ENCODE data around the gene PAFAH2.

The PAFAH2 gene

GRCh38 chr1:25990702-25991395, 7.0 kb downstream of the PAFAH2 start:
- no peak overlapping the region for H3K4me3 ChIP-seq (ENCODE audit: low read length)
- TF ChIP-seq EZH2phosphoT487 (IDR thresholded peaks at IDR 0.05; ENCODE audit: low read length) (no peak), EZH2 (optimal IDR thresholded peaks at IDR 0.05; ENCODE audit: low read depth, low read length) (no peak)
- TF ChIP-seq, protein P1, sequence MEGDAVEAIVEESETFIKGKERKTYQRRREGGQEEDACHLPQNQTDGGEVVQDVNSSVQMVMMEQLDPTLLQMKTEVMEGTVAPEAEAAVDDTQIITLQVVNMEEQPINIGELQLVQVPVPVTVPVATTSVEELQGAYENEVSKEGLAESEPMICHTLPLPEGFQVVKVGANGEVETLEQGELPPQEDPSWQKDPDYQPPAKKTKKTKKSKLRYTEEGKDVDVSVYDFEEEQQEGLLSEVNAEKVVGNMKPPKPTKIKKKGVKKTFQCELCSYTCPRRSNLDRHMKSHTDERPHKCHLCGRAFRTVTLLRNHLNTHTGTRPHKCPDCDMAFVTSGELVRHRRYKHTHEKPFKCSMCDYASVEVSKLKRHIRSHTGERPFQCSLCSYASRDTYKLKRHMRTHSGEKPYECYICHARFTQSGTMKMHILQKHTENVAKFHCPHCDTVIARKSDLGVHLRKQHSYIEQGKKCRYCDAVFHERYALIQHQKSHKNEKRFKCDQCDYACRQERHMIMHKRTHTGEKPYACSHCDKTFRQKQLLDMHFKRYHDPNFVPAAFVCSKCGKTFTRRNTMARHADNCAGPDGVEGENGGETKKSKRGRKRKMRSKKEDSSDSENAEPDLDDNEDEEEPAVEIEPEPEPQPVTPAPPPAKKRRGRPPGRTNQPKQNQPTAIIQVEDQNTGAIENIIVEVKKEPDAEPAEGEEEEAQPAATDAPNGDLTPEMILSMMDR (IDR thresholded peaks at IDR 0.05; ENCODE audit: low read length), result no peak
- no peaks in the 10 kb centered on the region for H3F3A ChIP-seq (ENCODE audit: insufficient read depth, low read length)
- H3K9me2 ChIP-seq (replicated peaks; ENCODE audit: insufficient read depth, low read length), result no peaks in the 10 kb centered on the region
- H3K27ac ChIP-seq (ENCODE audit: low read length), result no peak overlapping the region
- no peaks in the 10 kb centered on the region for H4K20me1 ChIP-seq (ENCODE audit: insufficient read depth, low read length)
- no peaks in the 10 kb centered on the region for H3K36me3 ChIP-seq (replicated peaks; ENCODE audit: insufficient read depth, low read length)
- H3K4me1 ChIP-seq (ENCODE audit: low read length), result no peaks in the 10 kb centered on the region
- 0 out of 2 replicates have a peak, but pooled peaks cover 3% of the 10 kb centered on the region for H3K79me2 ChIP-seq (ENCODE audit: low read length)
- DNase-seq, result no peak
- H3K9ac ChIP-seq (ENCODE audit: low read length), result no peak overlapping the region
- H3K9me3 ChIP-seq (replicated peaks; ENCODE audit: insufficient read depth, low read length), result no peaks in the 10 kb centered on the region
- H3K4me2 ChIP-seq (ENCODE audit: low read depth, low read length), result no peak overlapping the region
- H3K27me3 ChIP-seq (replicated peaks; ENCODE audit: insufficient read depth, low read length), result no peaks in the 10 kb centered on the region
- H2AFZ ChIP-seq (ENCODE audit: low read length), result no peak overlapping the region

- Histone ChIP-seq H3K27me3 (replicated peaks; ENCODE audit: insufficient read depth, low read length) (no peaks in the 10 kb centered on the region), H3K36me3 (replicated peaks; ENCODE audit: insufficient read depth, low read length) (no peaks in the 10 kb centered on the region), H2AFZ (ENCODE audit: low read length) (no peak overlapping the region), H3K4me3 (ENCODE audit: low read length) (no peak overlapping the region), H3F3A (ENCODE audit: insufficient read depth, low read length) (no peaks in the 10 kb centered on the region), H3K9ac (ENCODE audit: low read length) (no peak overlapping the region), H3K27ac (ENCODE audit: low read length) (no peak overlapping the region), H4K20me1 (ENCODE audit: insufficient read depth, low read length) (no peaks in the 10 kb centered on the region), H3K9me2 (replicated peaks; ENCODE audit: insufficient read depth, low read length) (no peaks in the 10 kb centered on the region), H3K79me2 (ENCODE audit: low read length) (no peaks in the 10 kb centered on the region), H3K4me2 (ENCODE audit: low read depth, low read length) (no peak overlapping the region), H3K9me3 (replicated peaks; ENCODE audit: insufficient read depth, low read length) (no peaks in the 10 kb centered on the region), H3K4me1 (ENCODE audit: low read length) (no peaks in the 10 kb centered on the region)
- TF ChIP-seq, protein P1 (IDR thresholded peaks at IDR 0.05; ENCODE audit: low read length), result no peak
- TF ChIP-seq EZH2phosphoT487 (IDR thresholded peaks at IDR 0.05; ENCODE audit: low read length) (no peak), EZH2 (optimal IDR thresholded peaks at IDR 0.05; ENCODE audit: low read depth, low read length) (no peak)
- DNase-seq, result no peak
Observed at GRCh38 chr1:25990251-25990650, 7.6 kb downstream of the PAFAH2 start.

- Histone ChIP-seq H3F3A (ENCODE audit: insufficient read depth, low read length) (no peaks in the 10 kb centered on the region), H3K9ac (ENCODE audit: low read length) (no peak overlapping the region), H3K9me3 (replicated peaks; ENCODE audit: insufficient read depth, low read length) (no peaks in the 10 kb centered on the region), H3K4me2 (ENCODE audit: low read depth, low read length) (no peak overlapping the region), H3K4me1 (ENCODE audit: low read length) (no peaks in the 10 kb centered on the region), H3K36me3 (replicated peaks; ENCODE audit: insufficient read depth, low read length) (no peaks in the 10 kb centered on the region), H3K27me3 (replicated peaks; ENCODE audit: insufficient read depth, low read length) (no peaks in the 10 kb centered on the region), H3K27ac (ENCODE audit: low read length) (no peak overlapping the region), H3K79me2 (ENCODE audit: low read length) (no peaks in the 10 kb centered on the region), H3K9me2 (replicated peaks; ENCODE audit: insufficient read depth, low read length) (no peaks in the 10 kb centered on the region), H2AFZ (ENCODE audit: low read length) (no peak overlapping the region), H4K20me1 (ENCODE audit: insufficient read depth, low read length) (no peaks in the 10 kb centered on the region), H3K4me3 (ENCODE audit: low read length) (no peak overlapping the region)
- DNase-seq, result no peak
- TF ChIP-seq EZH2 (optimal IDR thresholded peaks at IDR 0.05; ENCODE audit: low read depth, low read length) (no peak), EZH2phosphoT487 (IDR thresholded peaks at IDR 0.05; ENCODE audit: low read length) (no peak)
- TF ChIP-seq, protein P1 (IDR thresholded peaks at IDR 0.05; ENCODE audit: low read length), result no peak
Observed at GRCh38 chr1:25989440-25990234, 8.2 kb downstream of the PAFAH2 start.
